ENCODE measurements around the gene NDUFB2.
"Not testable (repeated sequence)": the region's sequence is repeated elsewhere in the genome, so short reads cannot be mapped to it uniquely, and the experiment has no call there.

The NDUFB2 gene

GRCh38 chr7:140693849-140694248 is 2.7 kb upstream of the NDUFB2 start:
- DNase-seq = not testable (repeated sequence)

- DNase-seq = no peak
These were observed 1.9 kb upstream of the NDUFB2 start for GRCh38 chr7:140694592-140694991.

- DNase-seq = no peak
These were observed 1.1 kb upstream of the NDUFB2 start for GRCh38 chr7:140695381-140695780.

- peak in 1 of 2 experiments; percentile 95 for DNase-seq
These were observed 356 bp upstream of the NDUFB2 start for GRCh38 chr7:140696024-140696679.

- DNase-seq = no peak
These were observed 1.1 kb downstream of the NDUFB2 start for GRCh38 chr7:140697447-140698143.

- no peak for DNase-seq
These were observed 2.0 kb downstream of the NDUFB2 start for GRCh38 chr7:140698477-140698876.

- DNase-seq = no peak
These were observed 6.3 kb downstream of the NDUFB2 start for GRCh38 chr7:140702774-140703173.

GRCh38 chr7:140704205-140704604 is 7.7 kb downstream of the NDUFB2 start:
- DNase-seq = no peak

GRCh38 chr7:140707132-140707531 is 10.6 kb downstream of the NDUFB2 start:
- no peak for DNase-seq

GRCh38 chr7:140708764-140709163 is 12.3 kb downstream of the NDUFB2 start:
- not testable (repeated sequence) for DNase-seq

GRCh38 chr7:140712392-140712791 is 15.9 kb downstream of the NDUFB2 start:
- not testable (repeated sequence) for DNase-seq

GRCh38 chr7:140714331-140715040 is 18.0 kb downstream of the NDUFB2 start:
- no peak for DNase-seq

GRCh38 chr7:140719721-140720120 is 23.2 kb downstream of the NDUFB2 start:
- DNase-seq = no peak

- no peak for DNase-seq
These were observed 25.7 kb downstream of the NDUFB2 start for GRCh38 chr7:140722254-140722653.

GRCh38 chr7:140723006-140723405 is 26.5 kb downstream of the NDUFB2 start:
- no peak for DNase-seq

GRCh38 chr7:140723574-140723973 is 27.1 kb downstream of the NDUFB2 start:
- DNase-seq = no peak

- DNase-seq = no peak
These were observed 28.2 kb downstream of the NDUFB2 start for GRCh38 chr7:140724706-140725105.

GRCh38 chr7:140726281-140726680 is 29.8 kb downstream of the NDUFB2 start:
- DNase-seq = peak in 1 of 2 experiments; percentile 2

GRCh38 chr7:140732416-140732815 is 35.9 kb downstream of the NDUFB2 start:
- DNase-seq = no peak

GRCh38 chr7:140734096-140734495 is 37.6 kb downstream of the NDUFB2 start:
- no peak for DNase-seq

- no peak for DNase-seq
These were observed 38.2 kb downstream of the NDUFB2 start for GRCh38 chr7:140734729-140735128.

GRCh38 chr7:140738280-140738679 is 41.8 kb downstream of the NDUFB2 start:
- no peak for DNase-seq

- DNase-seq = not testable (repeated sequence)
These were observed 46.7 kb downstream of the NDUFB2 start for GRCh38 chr7:140743255-140743654.

GRCh38 chr7:140744005-140744404 is 47.5 kb downstream of the NDUFB2 start:
- no peak for DNase-seq
